Stomach (tissue), 4 donors: ENCODE measurements around the gene L3MBTL4.

Source experiments
- EP300 ChIP-seq: sonication (generic); formaldehyde crosslinking; IDR thresholded peaks from one replicate; pipeline ENCODE4 v1.6.1; 2017; ENCODE audit warnings: antibody characterized with exemption
- POLR2A ChIP-seq, 4 donors: fragments of 450-650 bp; IDR thresholded peaks; one replicate each; pipeline ENCODE4 v1.6.1; 2016; ENCODE audit warnings: antibody characterized with exemption in 4 of 4, control low read depth in 2 of 4, mild to moderate bottlenecking in 1 of 4, moderate library complexity in 1 of 4
- TF ChIP-seq, protein P1 (sequence below), 7 experiments: fragments of 450-650 bp in 4 of 7; fragments of 200-600 bp in 3 of 7; sonication (generic) in 3 of 7; IDR thresholded peaks; one replicate each; pipeline ENCODE4 v1.5.1; 2016 to 2019; ENCODE audit warnings: antibody characterized with exemption in 7 of 7, control low read depth in 2 of 7, mild to moderate bottlenecking in 1 of 7

GRCh38 chr18:6200204-6200774 is 214.4 kb downstream of the L3MBTL4 start:
- TF ChIP-seq, protein P1, sequence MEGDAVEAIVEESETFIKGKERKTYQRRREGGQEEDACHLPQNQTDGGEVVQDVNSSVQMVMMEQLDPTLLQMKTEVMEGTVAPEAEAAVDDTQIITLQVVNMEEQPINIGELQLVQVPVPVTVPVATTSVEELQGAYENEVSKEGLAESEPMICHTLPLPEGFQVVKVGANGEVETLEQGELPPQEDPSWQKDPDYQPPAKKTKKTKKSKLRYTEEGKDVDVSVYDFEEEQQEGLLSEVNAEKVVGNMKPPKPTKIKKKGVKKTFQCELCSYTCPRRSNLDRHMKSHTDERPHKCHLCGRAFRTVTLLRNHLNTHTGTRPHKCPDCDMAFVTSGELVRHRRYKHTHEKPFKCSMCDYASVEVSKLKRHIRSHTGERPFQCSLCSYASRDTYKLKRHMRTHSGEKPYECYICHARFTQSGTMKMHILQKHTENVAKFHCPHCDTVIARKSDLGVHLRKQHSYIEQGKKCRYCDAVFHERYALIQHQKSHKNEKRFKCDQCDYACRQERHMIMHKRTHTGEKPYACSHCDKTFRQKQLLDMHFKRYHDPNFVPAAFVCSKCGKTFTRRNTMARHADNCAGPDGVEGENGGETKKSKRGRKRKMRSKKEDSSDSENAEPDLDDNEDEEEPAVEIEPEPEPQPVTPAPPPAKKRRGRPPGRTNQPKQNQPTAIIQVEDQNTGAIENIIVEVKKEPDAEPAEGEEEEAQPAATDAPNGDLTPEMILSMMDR (IDR thresholded peaks at IDR 0.05) = no peak
- TF ChIP-seq POLR2A (IDR thresholded peaks at IDR 0.05) = no peak
- TF ChIP-seq EP300 = no peak
